H54 (cell line): ENCODE results near the gene TIMM8B.
A peak's percentile ranks its signal among the peaks of the same experiment; 100 is the strongest.

Experiments
- DNase-seq: peaks from one replicate; pipeline ENCODE4 v3.0.0; 2011; ENCODE audit warnings: low spot score, mixed read lengths; ENCODE audit not compliant: insufficient read length
- FAIRE-seq: peaks from 3 replicates; lab custom pipeline; 2011; peaks lifted over from hg19 to GRCh38; lab: Jason Lieb, UNC
- POLR2A ChIP-seq: IDR thresholded peaks from 2 replicates; pipeline ENCODE4 v1.6.1; 2011; ENCODE audit warnings: low read depth, mild to moderate bottlenecking, low read length

Gene TIMM8B

GRCh38 chr11:112044961-112045360 is 41.6 kb downstream of the TIMM8B start:
- TF ChIP-seq POLR2A, result no peak
- DNase-seq, result no peak
- no peak for FAIRE-seq

GRCh38 chr11:112042961-112043304 is 43.6 kb downstream of the TIMM8B start:
- no peak for FAIRE-seq
- TF ChIP-seq POLR2A, result no peak
- no peak for DNase-seq

DNA sequence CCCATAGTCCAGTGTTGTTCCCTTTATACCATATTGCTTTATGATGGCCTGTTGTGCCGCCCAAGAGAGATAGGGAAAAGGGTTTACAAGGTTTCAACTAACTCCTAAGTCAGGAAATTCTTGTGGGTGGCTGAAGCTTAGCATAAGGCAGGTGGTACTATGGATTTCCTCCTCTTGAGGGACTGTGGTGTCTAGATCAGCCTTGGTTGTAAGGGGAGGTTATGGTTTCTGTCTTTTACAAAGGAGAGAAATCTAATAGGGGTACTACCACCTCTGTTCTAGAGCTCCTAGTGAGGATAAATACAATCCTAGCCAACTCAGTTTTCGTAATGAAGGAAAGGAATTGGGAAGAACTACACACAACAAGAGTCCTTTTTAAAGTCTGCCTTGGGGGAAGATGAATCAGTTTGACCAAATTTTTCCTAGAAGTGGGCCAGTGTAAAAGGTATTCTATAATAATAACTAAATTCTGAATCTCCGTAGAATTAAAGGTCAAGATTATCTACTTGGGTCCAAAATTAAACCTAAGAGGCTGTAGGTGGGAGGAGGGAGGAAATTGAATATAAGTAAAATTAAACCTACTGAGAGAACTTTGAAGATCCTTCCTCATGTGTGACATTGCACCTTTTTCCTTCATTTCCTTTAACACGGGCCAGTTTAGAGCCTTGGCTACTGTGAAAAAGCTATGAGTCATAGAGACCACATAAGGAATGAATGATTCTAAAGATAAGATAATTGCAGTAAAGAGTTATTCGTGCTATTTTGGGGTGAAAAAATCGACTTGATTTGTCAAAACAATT is 44.2 kb downstream of the TIMM8B start:
- FAIRE-seq, result peak; percentile 70
- TF ChIP-seq POLR2A, result no peak

GRCh38 chr11:112037527-112037926 is 49.0 kb downstream of the TIMM8B start:
- DNase-seq (no peak), FAIRE-seq (no peak)
- TF ChIP-seq POLR2A, result no peak

More for the DNA sequence above, 44.2 kb downstream of the TIMM8B start:
- no peak for DNase-seq
